ENCODE data around the gene ELL. TPM values are rescaled to one million over a fixed set of nuclear protein-coding genes. Genes with fewer than 3 reads are reported as not detected.

The ELL gene
- total and polyA plus RNA-seq, 9 donors, result 1.6 to 22.3 (median 17.0) TPM

- peak overlapping the region; percentile 94 for H3K4me3 ChIP-seq
- H3K27ac ChIP-seq, result peak overlapping the region; percentile 85 to 98
- peak; percentile 50 to 76 (median 67) for DNase-seq
- no peaks in the 10 kb centered on the region for H3K9me3 ChIP-seq
- H3K4me1 ChIP-seq (ENCODE audit: insufficient read depth), result peaks cover 9% of the 10 kb centered on the region
- no peaks in the 10 kb centered on the region for H3K27me3 ChIP-seq
- TF ChIP-seq CTCF (IDR thresholded peaks at IDR 0.05) (no peak), POLR2A (IDR thresholded peaks at IDR 0.05) (peak; percentile 16), EP300 (IDR thresholded peaks at IDR 0.05) (no peak)
- H3K36me3 ChIP-seq, result no peaks in the 10 kb centered on the region
- 0 to 1% (median 0%) methylated on average over 13 to 41 of the region's 41 CpGs for WGBS, 3 donors
- intact Hi-C loops (cut with DNase I), result loop anchor here in 1 of 4 donors (5.0 kb wide), 1 partner anchor 54 kb away; no protein-coding TSS in a partner anchor
Measured at GRCh38 chr19:18520848-18521691, 800 bp downstream of the ELL start.

- DNase-seq, result peak; percentile 63 to 76 (median 71)
- no peak for TF ChIP-seq POLR2A (IDR thresholded peaks at IDR 0.05)
- peak in 2 of 3 donors; percentile 41 to 50 for TF ChIP-seq CTCF (IDR thresholded peaks at IDR 0.05)
- TF ChIP-seq EP300 (IDR thresholded peaks at IDR 0.05), result no peak
- no peaks in the 10 kb centered on the region for H3K27me3 ChIP-seq
- H3K4me3 ChIP-seq, result peak overlapping the region; percentile 94
- WGBS, 3 donors, result 3 to 5% (median 4%) methylated on average over 22 of the region's 22 CpGs
- peak overlapping the region; percentile 85 to 98 for H3K27ac ChIP-seq
- intact Hi-C loops (cut with DNase I), result loop anchor here in 2 of 4 donors (5.0 to 10.0 kb wide), 2 partner anchors 53 to 55 kb away; no protein-coding TSS in a partner anchor
- no peaks in the 10 kb centered on the region for H3K36me3 ChIP-seq
- no peaks in the 10 kb centered on the region for H3K9me3 ChIP-seq
- H3K4me1 ChIP-seq (ENCODE audit: insufficient read depth), result peaks cover 13% of the 10 kb centered on the region
Measured at GRCh38 chr19:18519962-18520847, 1.7 kb downstream of the ELL start.

- TF ChIP-seq CTCF (IDR thresholded peaks at IDR 0.05), result no peak
- no peak for TF ChIP-seq POLR2A (IDR thresholded peaks at IDR 0.05)
- TF ChIP-seq EP300 (IDR thresholded peaks at IDR 0.05), result no peak
- no peak for DNase-seq
- 92 to 97% (median 97%) methylated on average over 9 of the region's 9 CpGs for WGBS, 3 donors
- Histone ChIP-seq H3K27me3 (no peaks in the 10 kb centered on the region), H3K36me3 (no peaks in the 10 kb centered on the region), H3K9me3 (no peaks in the 10 kb centered on the region), H3K27ac (no peak overlapping the region), H3K4me1 (ENCODE audit: insufficient read depth) (peaks cover 22% of the 10 kb centered on the region), H3K4me3 (no peak overlapping the region)
- intact Hi-C loops (cut with DNase I), result loop anchor here in 1 of 4 donors (10.0 kb wide), 1 partner anchor 54 kb away; no protein-coding TSS in a partner anchor
Measured at GRCh38 chr19:18518639-18519038, 3.2 kb downstream of the ELL start.

- Histone ChIP-seq H3K27ac (no peak overlapping the region), H3K4me3 (no peak overlapping the region), H3K27me3 (no peaks in the 10 kb centered on the region), H3K9me3 (no peaks in the 10 kb centered on the region), H3K4me1 (ENCODE audit: insufficient read depth) (peaks cover 24% of the 10 kb centered on the region), H3K36me3 (no peaks in the 10 kb centered on the region)
- no peak for TF ChIP-seq CTCF (IDR thresholded peaks at IDR 0.05)
- TF ChIP-seq POLR2A (IDR thresholded peaks at IDR 0.05), result no peak
- no peak for TF ChIP-seq EP300 (IDR thresholded peaks at IDR 0.05)
- no peak for DNase-seq
- WGBS, 3 donors, result 79 to 85% (median 85%) methylated on average over 4 of the region's 4 CpGs
- intact Hi-C loops (cut with DNase I), result loop anchor here in 1 of 4 donors (10.0 kb wide), 1 partner anchor 53 kb away; no protein-coding TSS in a partner anchor
Measured at GRCh38 chr19:18517606-18518005, 4.3 kb downstream of the ELL start.

Measured in ovary (tissue), 9 donors.